Measurements from ENCODE around the gene PPP1R3E.

GRCh38 chr14:23306412-23307145 lies 3.9 kb upstream of the PPP1R3E start, which contains the start of gene BCL2L2:
- TF ChIP-seq CTCF (IDR thresholded peaks at IDR 0.05; ENCODE audit: low read depth, low read length) (no peak), EZH2phosphoT487 (IDR thresholded peaks at IDR 0.05; ENCODE audit: low read depth) (no peak)
